GM21717 (cell line): ENCODE results near the gene PCDHB5.
"Not testable (repeated sequence)": the region's sequence is repeated elsewhere in the genome, so short reads cannot be mapped to it uniquely, and the experiment has no call there.

ENCODE experiments used
- ATAC-seq: cut with Tn5 transposase; IDR thresholded peaks from one replicate; pipeline ENCODE4 v1.9.1; 2021; ENCODE audit warnings: mild to moderate bottlenecking, moderate library complexity; ENCODE audit not compliant: unreplicated experiment

PCDHB5 gene

DNA sequence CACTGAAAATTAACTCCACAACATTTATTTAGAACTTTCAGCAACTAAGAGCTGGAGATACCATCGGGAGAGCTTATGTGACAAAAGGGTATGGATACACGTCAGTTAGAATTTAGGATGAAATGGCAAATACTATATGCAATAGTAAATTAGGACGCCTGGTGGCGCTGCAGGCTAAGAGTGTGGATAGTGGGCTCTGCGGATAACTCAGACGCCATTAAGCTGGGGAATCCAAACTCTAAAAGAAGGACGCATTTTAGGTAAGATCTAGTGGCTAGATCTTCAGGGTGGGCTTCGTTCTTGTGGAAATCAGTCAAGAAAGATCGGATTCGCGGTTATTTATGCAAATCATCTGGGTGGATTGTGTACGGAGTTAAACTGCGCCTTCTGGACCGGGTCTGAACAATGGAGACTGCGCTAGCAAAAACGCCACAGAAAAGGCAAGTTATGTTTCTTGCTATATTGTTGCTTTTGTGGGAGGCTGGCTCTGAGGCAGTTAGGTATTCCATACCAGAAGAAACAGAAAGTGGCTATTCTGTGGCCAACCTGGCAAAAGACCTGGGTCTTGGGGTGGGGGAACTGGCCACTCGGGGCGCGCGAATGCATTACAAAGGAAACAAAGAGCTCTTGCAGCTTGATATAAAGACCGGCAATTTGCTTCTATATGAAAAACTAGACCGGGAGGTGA lies at the start of gene PCDHB5:
PCDHB5 (plus strand) TSS at position 177 of the 688 bp plus-strand sequence; CDS start at position 406, 229 bp downstream.
- ATAC-seq = no peak

GRCh38 chr5:141094481-141095262 lies 40.3 kb upstream of the PCDHB5 start, which contains the start of gene PCDHB2:
TSS of gene PCDHB2 (plus strand) at chr5:141094615. CDS start at chr5:141094791, 176 bp downstream.
- no peak for ATAC-seq

GRCh38 chr5:141095263-141095641 lies 39.8 kb upstream of the PCDHB5 start:
- ATAC-seq = no peak

- ATAC-seq = not testable (repeated sequence)
Measured at GRCh38 chr5:141096181-141096580, 38.8 kb upstream of the PCDHB5 start.

- not testable (repeated sequence) for ATAC-seq
Measured at GRCh38 chr5:141096586-141096985, 38.4 kb upstream of the PCDHB5 start.

GRCh38 chr5:141100243-141100805 lies 34.7 kb upstream of the PCDHB5 start, which contains the start of gene PCDHB3:
TSS of gene PCDHB3 (plus strand) at chr5:141100473. CDS start at chr5:141100650, 177 bp downstream.
- no peak for ATAC-seq

DNA sequence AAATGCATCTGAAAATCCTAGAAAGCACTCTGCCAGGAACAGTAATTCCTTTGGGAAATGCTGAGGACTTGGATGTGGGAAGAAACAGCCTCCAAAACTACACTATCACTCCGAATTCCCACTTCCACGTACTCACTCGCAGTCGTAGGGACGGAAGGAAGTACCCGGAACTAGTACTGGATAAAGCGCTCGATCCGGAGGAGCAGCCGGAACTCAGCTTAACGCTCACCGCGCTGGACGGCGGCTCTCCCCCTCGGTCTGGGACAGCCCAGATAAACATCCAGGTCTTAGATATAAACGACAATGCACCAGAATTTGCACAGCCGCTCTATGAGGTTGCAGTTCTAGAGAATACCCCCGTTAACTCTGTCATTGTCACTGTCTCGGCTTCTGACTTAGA lies 33.9 kb upstream of the PCDHB5 start:
- ATAC-seq = no peak

DNA sequence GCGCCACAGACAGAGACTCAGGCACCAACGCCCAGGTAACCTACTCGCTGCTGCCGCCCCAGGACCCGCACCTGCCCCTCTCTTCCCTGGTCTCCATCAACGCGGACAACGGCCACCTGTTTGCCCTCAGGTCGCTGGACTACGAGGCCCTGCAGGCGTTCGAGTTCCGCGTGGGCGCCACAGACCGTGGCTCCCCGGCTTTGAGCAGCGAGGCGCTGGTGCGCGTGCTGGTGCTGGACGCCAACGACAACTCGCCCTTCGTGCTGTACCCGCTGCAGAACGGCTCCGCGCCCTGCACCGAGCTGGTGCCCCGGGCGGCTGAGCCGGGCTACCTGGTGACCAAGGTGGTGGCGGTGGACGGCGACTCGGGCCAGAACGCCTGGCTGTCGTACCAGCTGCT lies 32.9 kb upstream of the PCDHB5 start:
- ATAC-seq = not testable (repeated sequence)

- not testable (repeated sequence) for ATAC-seq
Measured at GRCh38 chr5:141102471-141102870, 32.5 kb upstream of the PCDHB5 start.

- ATAC-seq = no peak
Measured at GRCh38 chr5:141105350-141105749, 29.7 kb upstream of the PCDHB5 start.

DNA sequence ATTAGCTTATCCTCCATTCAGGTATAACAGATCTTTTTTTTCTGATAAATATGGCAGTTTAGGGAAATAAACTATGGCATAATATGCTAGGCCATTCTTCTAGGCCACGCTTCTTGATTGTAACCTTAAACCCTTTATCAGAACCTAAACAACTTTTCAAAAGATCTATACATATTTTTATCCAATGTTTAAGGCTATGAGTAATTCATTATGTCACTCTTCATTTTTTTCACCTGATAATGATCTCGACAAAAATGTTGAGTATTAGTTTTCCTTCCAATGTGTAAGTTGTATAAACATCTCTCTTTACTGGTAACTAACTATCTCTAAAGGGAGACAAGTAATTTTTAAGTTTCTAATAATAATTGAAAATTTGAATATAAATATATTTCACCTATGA lies 15.8 kb upstream of the PCDHB5 start:
- no peak for ATAC-seq

- ATAC-seq = no peak
Measured at GRCh38 chr5:141121563-141121962, 13.4 kb upstream of the PCDHB5 start, which contains the start of gene PCDHB4. TSS of gene PCDHB4 (plus strand) at chr5:141121818. CDS start at chr5:141121999, 181 bp downstream.

- no peak for ATAC-seq
Measured at GRCh38 chr5:141121985-141122384, 13.0 kb upstream of the PCDHB5 start.

- not testable (repeated sequence) for ATAC-seq
Measured at GRCh38 chr5:141123396-141124135, 11.4 kb upstream of the PCDHB5 start.

GRCh38 chr5:141127305-141127704 lies 7.7 kb upstream of the PCDHB5 start:
- ATAC-seq = no peak

- ATAC-seq = no peak
Measured at GRCh38 chr5:141135718-141136266, 786 bp downstream of the PCDHB5 start.

DNA sequence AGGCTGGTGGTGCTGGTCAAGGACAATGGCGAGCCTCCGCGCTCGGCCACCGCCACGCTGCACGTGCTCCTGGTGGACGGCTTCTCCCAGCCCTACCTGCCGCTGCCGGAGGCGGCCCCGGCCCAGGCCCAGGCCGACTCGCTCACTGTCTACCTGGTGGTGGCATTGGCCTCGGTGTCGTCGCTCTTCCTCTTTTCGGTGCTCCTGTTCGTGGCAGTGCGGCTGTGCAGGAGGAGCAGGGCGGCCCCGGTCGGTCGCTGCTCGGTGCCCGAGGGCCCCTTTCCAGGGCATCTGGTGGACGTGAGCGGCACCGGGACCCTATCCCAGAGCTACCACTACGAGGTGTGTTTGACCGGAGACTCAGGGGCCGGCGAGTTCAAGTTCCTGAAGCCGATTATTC lies 2.3 kb downstream of the PCDHB5 start:
- ATAC-seq = not testable (repeated sequence)

DNA sequence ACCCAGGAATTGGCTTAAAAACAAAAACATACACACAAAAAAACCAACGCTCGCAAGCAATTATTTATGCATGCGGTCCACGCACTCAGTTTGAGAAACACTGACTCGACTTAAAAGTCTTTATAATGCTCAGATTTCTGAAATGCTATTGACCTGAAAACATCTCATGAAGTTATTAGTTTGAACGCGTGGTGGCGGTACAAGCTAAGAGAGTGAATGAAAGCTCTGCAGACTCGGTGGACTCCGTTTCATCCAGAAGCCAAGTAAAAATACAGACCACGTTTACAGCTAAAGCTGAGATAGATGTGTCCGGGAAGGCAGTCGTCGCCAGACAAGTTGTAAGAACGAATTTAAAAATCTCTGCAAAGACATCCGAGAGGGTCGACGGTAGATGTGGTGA lies 14.8 kb downstream of the PCDHB5 start, which contains the start of gene PCDHB6:
PCDHB6 (plus strand) TSS at position 246 of the 400 bp plus-strand sequence. CDS start 201 bp downstream, outside the sequence.
- ATAC-seq = no peak

- ATAC-seq = no peak
Measured at GRCh38 chr5:141150224-141150992, 15.4 kb downstream of the PCDHB5 start.

DNA sequence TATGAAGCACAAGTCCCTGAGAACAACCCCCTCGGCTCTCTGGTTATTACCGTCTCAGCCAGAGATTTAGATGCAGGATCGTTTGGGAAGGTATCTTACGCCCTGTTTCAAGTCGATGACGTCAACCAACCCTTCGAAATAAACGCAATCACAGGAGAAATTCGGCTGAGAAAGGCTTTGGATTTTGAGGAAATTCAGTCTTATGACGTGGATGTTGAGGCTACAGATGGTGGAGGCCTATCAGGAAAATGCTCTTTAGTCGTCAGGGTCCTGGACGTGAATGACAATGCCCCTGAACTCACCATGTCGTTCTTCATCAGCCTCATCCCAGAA lies 16.0 kb downstream of the PCDHB5 start:
- no peak for ATAC-seq
